AG09319 (cell line): ENCODE results near the gene MAGEA11.
"Not testable (repeated sequence)": the region's sequence is repeated elsewhere in the genome, so short reads cannot be mapped to it uniquely, and the experiment has no call there.

Experiments
- DNase-seq: peaks from one replicate; pipeline ENCODE4 v3.0.0-alpha.2; 2010; ENCODE audit warnings: low read depth; ENCODE audit errors: extremely low read depth
- TF ChIP-seq, protein P1 (sequence below): IDR thresholded peaks from 2 replicates; pipeline ENCODE4 v1.5.1; 2011; ENCODE audit warnings: low read depth, mild to moderate bottlenecking, inconsistent platforms, low read length, moderate library complexity

MAGEA11 gene

DNA sequence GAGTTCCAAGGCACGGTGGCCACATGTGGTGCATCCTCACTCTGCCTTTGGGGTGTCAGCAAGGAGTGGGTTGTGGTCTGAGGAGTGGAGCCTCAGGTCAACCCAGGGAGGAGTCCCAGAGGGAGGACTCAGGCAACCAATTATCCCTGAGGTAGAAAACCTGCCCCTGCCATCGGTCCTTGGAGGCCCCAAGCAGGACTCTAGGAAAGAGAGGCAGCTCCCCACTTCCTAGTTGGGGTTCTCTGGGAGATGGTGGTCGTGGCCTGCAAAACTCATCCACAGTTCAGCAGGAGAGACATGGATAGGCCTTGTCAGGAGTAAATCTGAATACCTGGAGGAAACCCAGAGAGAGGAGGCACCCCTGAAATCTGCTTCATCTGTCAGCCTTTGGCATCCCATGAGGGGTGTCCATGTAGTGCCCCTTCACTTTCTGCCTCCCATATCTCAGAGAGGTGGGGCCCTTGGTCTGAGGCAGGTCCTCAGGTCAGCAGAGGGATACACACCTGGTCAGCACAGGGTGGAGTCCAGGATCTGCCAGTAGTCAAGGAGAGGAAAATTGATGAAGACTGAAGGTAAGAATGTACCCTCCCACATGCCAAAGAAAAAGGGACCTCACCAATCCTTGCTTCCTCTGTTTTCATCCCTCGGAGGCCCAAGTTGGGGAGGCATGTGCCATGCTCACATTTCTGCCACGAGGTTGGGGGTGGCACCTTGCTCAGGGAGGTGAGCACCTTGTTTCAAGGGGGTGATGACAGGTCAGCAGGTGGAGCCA is 1.6 kb downstream of the MAGEA11 start:
- TF ChIP-seq, protein P1, sequence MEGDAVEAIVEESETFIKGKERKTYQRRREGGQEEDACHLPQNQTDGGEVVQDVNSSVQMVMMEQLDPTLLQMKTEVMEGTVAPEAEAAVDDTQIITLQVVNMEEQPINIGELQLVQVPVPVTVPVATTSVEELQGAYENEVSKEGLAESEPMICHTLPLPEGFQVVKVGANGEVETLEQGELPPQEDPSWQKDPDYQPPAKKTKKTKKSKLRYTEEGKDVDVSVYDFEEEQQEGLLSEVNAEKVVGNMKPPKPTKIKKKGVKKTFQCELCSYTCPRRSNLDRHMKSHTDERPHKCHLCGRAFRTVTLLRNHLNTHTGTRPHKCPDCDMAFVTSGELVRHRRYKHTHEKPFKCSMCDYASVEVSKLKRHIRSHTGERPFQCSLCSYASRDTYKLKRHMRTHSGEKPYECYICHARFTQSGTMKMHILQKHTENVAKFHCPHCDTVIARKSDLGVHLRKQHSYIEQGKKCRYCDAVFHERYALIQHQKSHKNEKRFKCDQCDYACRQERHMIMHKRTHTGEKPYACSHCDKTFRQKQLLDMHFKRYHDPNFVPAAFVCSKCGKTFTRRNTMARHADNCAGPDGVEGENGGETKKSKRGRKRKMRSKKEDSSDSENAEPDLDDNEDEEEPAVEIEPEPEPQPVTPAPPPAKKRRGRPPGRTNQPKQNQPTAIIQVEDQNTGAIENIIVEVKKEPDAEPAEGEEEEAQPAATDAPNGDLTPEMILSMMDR, result no peak
- DNase-seq, result no peak

DNA sequence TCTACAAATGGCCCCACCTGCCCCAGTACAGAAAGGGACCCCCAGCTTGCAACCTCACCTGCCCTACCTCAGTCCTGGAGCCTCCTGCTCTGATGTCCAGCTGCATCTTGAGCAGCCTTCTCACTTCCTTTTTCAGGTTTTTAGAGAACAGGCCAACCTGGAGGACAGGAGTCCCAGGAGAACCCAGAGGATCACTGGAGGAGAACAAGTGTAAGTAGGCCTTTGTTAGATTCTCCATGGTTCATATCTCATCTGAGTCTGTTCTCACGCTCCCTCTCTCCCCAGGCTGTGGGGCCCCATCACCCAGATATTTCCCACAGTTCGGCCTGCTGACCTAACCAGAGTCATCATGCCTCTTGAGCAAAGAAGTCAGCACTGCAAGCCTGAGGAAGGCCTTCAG is 3.6 kb downstream of the MAGEA11 start:
- TF ChIP-seq, protein P1, result no peak
- DNase-seq, result no peak

DNA sequence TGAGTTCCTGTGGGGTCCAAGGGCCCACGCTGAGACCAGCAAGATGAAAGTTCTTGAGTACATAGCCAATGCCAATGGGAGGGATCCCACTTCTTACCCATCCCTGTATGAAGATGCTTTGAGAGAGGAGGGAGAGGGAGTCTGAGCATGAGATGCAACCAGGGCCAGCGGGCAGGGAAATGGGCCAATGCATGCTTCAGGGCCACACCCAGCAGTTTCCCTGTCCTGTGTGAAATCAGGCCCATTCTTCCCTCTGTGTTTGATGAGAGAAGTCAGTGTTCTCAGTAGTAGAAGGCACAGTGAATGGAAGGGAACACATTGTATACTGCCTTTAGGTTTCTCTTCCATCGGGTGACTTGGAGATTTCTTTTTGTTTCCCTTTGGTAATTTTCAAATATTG is 4.8 kb downstream of the MAGEA11 start:
- DNase-seq, result no peak
- TF ChIP-seq, protein P1, result no peak

DNA sequence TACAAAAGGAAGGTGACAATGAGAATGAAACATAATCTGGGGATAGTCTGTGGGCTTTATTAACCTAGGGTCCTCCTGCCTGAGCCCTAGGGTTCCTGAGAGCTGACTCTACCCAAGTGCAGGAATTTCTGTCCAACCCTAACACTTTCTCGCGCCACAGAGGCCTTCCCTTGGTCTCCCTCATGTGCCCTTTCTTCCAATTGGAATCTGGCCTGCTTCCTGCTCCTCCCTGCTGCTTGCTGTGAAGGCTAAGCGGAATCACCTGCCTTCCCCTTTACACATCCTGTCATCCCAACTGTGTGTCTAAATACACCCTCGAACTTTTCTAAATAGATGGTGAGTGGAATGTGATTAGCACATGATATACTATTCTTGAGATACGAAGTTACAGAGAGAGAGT is 5.9 kb downstream of the MAGEA11 start:
- TF ChIP-seq, protein P1, result no peak
- DNase-seq, result no peak

DNA sequence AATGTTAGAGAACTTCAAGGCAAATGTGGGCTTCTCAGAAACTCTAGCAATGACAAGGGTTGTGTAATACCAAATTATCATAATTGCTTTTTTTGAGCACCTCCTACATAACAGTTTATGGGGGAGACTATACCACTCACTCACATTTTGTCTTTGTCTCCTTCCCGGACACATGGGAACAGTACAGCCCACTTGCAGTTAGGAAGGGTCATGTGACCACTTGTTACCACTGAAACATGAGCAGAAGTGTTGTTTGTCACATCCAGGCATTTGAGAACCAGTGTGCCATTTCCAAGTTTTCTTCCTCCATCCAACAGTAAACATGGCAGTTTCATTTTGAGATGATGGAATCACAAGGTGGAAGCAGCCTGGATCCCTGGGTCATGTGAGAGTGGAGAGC is 6.9 kb downstream of the MAGEA11 start:
- TF ChIP-seq, protein P1, result no peak
- DNase-seq, result no peak

DNA sequence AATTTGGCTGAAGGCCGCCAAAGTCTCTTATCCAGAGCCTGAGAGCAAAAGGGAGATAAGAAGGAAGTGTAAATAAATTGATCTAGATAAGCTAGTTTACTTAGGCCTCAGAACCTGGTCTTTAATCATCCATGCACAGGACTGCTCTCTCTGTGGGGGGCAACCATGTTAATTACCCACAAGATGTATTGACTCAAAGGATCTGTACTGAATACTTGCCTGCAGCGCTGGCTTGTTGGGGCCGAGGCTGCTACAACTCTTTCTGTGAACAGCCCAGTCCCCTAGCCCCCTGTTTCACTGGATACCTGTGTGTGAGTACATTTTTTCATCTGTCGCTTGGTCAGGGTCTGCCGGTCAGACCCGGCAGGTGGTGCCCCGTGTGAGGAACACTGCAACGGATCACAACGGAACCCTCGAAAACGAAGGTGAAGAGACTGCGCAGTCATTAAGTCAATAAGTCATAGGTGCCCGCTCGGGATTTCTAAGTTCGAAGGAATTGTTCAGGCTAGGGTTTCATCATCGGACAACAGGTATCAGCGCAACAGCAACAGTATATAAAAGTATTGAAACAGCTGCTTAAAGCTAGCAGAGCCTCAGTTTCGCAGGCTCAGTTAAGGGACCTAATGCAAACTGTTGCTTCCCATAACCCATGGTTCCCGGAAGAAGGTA is 8.3 kb downstream of the MAGEA11 start:
- DNase-seq, result no peak
- TF ChIP-seq, protein P1, result no peak

DNA sequence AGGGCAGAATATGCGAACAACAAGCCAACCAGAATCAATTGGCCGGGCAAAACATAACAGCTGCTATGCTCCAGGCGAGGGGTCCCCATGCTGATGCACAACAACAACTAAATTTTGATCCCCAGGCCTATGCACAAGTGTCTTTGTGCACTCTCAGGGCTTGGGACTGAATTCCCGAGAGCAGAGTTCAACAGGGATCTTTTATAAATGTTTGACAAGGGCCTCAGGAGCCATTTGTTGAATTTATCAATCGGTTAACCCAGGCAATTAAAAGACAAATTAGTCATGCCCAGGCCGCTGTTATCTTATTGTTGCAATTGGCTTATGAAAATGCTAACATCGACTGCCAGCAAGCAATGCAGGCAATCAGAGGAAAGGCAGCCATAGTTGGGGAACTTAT is 9.4 kb downstream of the MAGEA11 start:
- not testable (repeated sequence) for DNase-seq
